Activated naive CD8-positive, alpha-beta T cell treated with anti-CD3 and anti-CD28 coated beads, Interleukin-2, amount 10 ng/mL, durations not matched to agents 7 days and 5 days (primary cell): ENCODE results near the gene NHEJ1. TPM values are rescaled to one million over a fixed set of nuclear protein-coding genes. Genes with fewer than 3 reads are reported as not detected.
A peak's percentile ranks its signal among the peaks of the same experiment; 100 is the strongest.

Source experiments
- ATAC-seq: fragments of 150-1000 bp; cut with Tn5 transposase; one replicate; pipeline ENCODE4 v1.10.0; 2021; ENCODE audit warnings: low read depth, moderate library complexity
- POLR2A ChIA-PET: fragments of 350-600 bp; sonication (Branson Sonifier 250); formaldehyde crosslinking; loops from one replicate; lab custom pipeline; 2021; ENCODE audit warnings: antibody characterized with exemption; lab: Charles Lee
- DNase-seq: peaks from one replicate; pipeline ENCODE4 v3.0.0; 2021
- H3K27ac Mint-ChIP-seq: one replicate; pipeline ENCODE4 v1.8.0; 2022; ENCODE audit warnings: mild to moderate bottlenecking, mixed read lengths
- H3K27me3 Mint-ChIP-seq: one replicate; pipeline ENCODE4 v1.8.0; 2022; ENCODE audit warnings: mild to moderate bottlenecking, moderate library complexity, mixed read lengths
- H3K36me3 Mint-ChIP-seq: one replicate; pipeline ENCODE4 v1.8.0; 2021; ENCODE audit warnings: mild to moderate bottlenecking, mixed read lengths
- H3K4me1 Mint-ChIP-seq: one replicate; pipeline ENCODE4 v1.8.0; 2021; ENCODE audit warnings: mixed read lengths
- H3K4me3 Mint-ChIP-seq: one replicate; pipeline ENCODE4 v1.8.0; 2022; ENCODE audit warnings: mild to moderate bottlenecking, moderate library complexity, mixed read lengths
- H3K9me3 Mint-ChIP-seq: one replicate; pipeline ENCODE4 v1.8.0; 2021; ENCODE audit warnings: mixed read lengths
- total RNA-seq, 2 experiments: library from RNA; stranded (reverse); gene quantifications; one replicate each; pipeline ENCODE4 v1.2.3, GENCODE V29; 2021

NHEJ1 gene
- total RNA-seq, 2 experiments from 2014 or later: 16.7 to 17.1 TPM

DNA sequence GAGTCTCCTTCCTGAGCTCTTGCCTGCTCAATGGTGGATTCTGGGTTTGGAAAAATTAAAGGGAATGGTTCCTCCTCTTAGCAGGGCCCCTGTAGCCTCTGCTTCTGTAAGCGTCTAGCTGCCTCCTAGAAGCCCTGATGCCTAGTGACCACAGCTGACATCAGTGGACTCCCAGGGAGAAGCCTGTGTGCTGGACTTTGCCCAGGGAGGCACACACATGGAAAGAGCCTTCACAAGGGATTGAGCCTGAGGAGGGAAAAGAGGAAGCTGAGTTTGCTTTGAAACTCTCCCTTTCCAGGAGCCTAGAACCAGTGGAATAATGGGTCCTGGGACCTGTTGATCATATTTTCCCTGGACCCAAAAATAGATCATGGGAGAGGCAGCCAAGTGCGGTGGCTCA lies 117.9 kb downstream of the NHEJ1 start:
- ATAC-seq (no peak), DNase-seq (no peak)
- H3K4me1 Mint-ChIP-seq: peaks cover 4% of the 10 kb centered on the region
- no peaks in the 10 kb centered on the region for H3K36me3 Mint-ChIP-seq
- POLR2A ChIA-PET: no interaction called here
- no peak overlapping the region for H3K27ac Mint-ChIP-seq
- H3K9me3 Mint-ChIP-seq: no peaks in the 10 kb centered on the region
- no peak overlapping the region for H3K4me3 Mint-ChIP-seq
- H3K27me3 Mint-ChIP-seq: peaks cover 41% of the 10 kb centered on the region

DNA sequence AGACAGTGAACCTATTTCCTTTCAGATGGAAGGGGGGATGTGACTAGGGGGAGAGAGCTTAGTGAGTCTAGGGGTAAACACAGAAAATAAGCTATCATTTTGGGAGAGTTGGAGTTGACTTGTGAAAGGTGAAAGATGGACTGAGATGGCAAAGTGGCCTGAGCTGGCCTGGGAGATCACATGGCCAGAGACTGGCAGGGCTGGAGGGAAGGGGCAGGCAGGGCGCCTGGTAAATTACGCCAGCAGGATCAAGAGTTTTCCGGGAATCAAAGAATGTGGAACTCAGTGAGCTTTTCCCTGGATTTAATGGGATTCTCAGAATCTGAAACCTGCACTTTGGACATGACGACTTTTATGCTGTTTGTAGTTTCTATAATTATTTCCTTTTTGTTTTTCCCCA lies 118.5 kb downstream of the NHEJ1 start:
- peaks cover 4% of the 10 kb centered on the region for H3K4me1 Mint-ChIP-seq
- H3K36me3 Mint-ChIP-seq: no peaks in the 10 kb centered on the region
- no peak overlapping the region for H3K27ac Mint-ChIP-seq
- peaks cover 39% of the 10 kb centered on the region for H3K27me3 Mint-ChIP-seq
- no peak for DNase-seq
- H3K4me3 Mint-ChIP-seq: no peak overlapping the region
- POLR2A ChIA-PET: no interaction called here
- no peaks in the 10 kb centered on the region for H3K9me3 Mint-ChIP-seq
- ATAC-seq: no peak

DNA sequence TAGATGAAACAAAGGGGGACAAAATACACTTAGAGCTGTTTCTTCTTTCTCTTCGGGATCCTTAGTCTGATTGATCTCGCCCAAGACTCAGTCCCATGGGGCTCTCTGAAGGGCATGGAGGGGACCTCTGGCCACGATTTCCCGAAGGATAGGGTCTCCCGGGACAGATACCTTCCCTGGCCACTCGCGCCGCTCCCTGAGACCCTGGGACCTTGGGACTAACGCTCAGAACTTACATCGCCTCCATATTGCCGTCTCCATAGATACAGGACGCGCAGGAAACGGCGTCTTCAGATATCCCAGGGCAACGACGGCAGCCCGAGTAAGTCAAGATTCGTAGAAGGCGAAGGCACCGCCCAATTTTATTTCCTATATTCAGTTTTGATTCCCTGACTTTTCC lies 119.4 kb downstream of the NHEJ1 start, which contains the start of gene CFAP65:
TSS of gene CFAP65 (minus strand) at position 265 of the 400 bp plus-strand sequence. CDS start 2,468 bp downstream, outside the sequence.
- Mint-ChIP-seq H3K36me3 (no peaks in the 10 kb centered on the region), H3K4me3 (peak within 1 kb of the TSS; percentile 1), H3K9me3 (no peaks in the 10 kb centered on the region), H3K4me1 (peaks cover 4% of the 10 kb centered on the region), H3K27me3 (peaks cover 35% of the 10 kb centered on the region), H3K27ac (no peak within 1 kb of the TSS)
- ATAC-seq (no peak), DNase-seq (no peak)
- POLR2A ChIA-PET: no interaction called here

DNA sequence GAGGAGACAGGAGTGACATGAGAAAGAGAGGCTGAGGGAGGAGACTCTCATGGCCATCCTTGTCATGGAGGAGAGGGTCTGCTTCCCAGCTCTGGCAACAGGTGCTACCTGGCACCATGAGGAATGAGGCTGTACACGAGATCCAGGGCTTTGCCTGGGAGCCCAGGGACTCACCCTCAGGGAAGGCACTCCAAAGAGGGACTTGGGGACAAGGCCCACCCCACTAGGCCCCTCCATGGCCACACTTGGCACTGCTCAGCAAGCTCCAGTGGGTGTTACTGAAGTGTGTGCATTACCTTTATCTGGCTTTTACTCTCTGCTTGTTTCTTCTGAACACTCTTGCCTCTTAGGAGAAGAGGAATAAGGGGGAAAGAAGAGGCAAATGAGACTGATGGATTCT lies 122.0 kb downstream of the NHEJ1 start:
- no peak for DNase-seq
- POLR2A ChIA-PET: no interaction called here
- H3K27ac Mint-ChIP-seq: no peak overlapping the region
- H3K9me3 Mint-ChIP-seq: no peaks in the 10 kb centered on the region
- peaks cover 4% of the 10 kb centered on the region for H3K4me1 Mint-ChIP-seq
- peaks cover 49% of the 10 kb centered on the region for H3K27me3 Mint-ChIP-seq
- no peak for ATAC-seq
- H3K36me3 Mint-ChIP-seq: no peaks in the 10 kb centered on the region
- no peak overlapping the region for H3K4me3 Mint-ChIP-seq

DNA sequence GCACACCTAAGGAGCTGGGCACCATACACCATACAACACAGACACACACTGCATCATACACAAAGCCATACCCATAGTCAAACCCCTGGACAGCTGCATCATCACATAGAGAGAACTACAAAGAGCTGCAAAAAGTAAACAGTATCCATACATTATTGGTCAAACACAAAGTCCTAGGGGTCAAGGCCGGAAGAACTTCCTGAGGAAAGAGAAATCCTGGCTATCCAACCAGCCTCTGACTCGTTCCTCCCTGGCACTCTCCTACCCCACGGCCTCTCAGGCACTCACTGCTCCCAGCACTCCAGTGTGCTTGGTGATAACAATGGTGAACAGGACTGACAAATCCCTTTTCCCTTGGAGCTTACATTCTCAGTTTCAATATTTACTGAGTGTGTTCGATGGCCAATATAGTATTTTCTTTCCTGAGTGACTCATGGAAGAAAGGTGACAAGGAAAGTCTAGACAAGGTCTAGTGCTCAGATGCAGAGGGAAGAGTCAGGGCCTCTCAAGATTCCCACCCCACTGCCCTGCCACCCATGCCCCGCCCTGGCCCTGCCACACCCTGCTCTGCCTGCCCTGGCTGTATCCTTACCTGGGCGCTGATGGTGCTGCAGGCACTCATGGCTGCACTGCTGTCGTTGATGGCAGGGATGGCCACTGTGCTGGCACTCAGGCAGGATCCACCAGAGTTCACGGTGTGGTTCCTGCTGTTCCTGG lies 122.7 kb downstream of the NHEJ1 start:
- no peak for ATAC-seq
- H3K4me3 Mint-ChIP-seq: no peak overlapping the region
- no peaks in the 10 kb centered on the region for H3K9me3 Mint-ChIP-seq
- peaks cover 4% of the 10 kb centered on the region for H3K4me1 Mint-ChIP-seq
- peaks cover 49% of the 10 kb centered on the region for H3K27me3 Mint-ChIP-seq
- no peaks in the 10 kb centered on the region for H3K36me3 Mint-ChIP-seq
- POLR2A ChIA-PET: no interaction called here
- no peak for DNase-seq
- no peak overlapping the region for H3K27ac Mint-ChIP-seq

DNA sequence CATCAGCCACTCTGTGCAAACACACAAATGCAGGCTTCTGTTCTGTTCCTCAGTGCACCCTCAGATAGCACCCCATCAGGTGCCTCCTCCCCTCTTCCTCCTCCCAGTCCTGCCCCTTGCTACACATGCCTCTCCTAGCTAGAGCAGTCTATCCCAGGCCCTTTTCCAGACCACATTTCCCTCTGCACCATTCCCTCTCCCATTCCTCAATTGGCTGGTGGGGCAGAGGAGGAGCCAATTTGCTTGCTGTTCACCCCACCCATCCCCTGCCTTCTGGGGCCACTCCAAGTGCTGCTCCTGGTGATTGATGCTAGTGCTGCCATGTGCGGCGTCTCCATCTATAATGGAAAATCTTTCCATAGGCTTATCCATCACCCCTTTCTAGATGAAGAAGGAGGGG lies 124.7 kb downstream of the NHEJ1 start:
- Mint-ChIP-seq H3K9me3 (no peaks in the 10 kb centered on the region), H3K27ac (no peak overlapping the region), H3K27me3 (peaks cover 33% of the 10 kb centered on the region), H3K36me3 (no peaks in the 10 kb centered on the region), H3K4me3 (no peak overlapping the region), H3K4me1 (no peaks in the 10 kb centered on the region)
- no peak for ATAC-seq
- no peak for DNase-seq
- POLR2A ChIA-PET: no interaction called here

DNA sequence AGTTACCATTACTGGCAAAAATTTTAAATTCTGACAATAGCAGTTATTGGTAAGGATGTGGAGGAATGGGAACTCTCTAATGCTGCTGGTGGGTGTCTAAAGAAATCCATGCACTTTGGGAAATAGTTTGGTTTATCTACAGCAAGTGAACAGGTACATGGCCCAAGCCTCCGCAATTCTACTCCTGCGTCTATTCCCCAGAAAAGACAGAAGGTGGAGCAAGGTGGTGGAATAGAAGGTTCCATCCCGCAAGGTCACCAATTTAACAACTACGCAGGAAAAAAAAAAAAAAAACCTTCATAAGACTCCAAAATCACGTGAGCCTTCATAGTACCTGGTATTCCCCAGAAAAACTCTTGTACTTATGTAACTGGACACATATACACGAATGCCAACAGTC lies 125.8 kb downstream of the NHEJ1 start:
- Mint-ChIP-seq H3K27me3 (peaks cover 28% of the 10 kb centered on the region), H3K4me1 (no peaks in the 10 kb centered on the region), H3K9me3 (no peaks in the 10 kb centered on the region), H3K4me3 (no peak overlapping the region), H3K36me3 (no peaks in the 10 kb centered on the region), H3K27ac (no peak overlapping the region)
- DNase-seq (no peak), ATAC-seq (no peak)
- POLR2A ChIA-PET: no interaction called here

DNA sequence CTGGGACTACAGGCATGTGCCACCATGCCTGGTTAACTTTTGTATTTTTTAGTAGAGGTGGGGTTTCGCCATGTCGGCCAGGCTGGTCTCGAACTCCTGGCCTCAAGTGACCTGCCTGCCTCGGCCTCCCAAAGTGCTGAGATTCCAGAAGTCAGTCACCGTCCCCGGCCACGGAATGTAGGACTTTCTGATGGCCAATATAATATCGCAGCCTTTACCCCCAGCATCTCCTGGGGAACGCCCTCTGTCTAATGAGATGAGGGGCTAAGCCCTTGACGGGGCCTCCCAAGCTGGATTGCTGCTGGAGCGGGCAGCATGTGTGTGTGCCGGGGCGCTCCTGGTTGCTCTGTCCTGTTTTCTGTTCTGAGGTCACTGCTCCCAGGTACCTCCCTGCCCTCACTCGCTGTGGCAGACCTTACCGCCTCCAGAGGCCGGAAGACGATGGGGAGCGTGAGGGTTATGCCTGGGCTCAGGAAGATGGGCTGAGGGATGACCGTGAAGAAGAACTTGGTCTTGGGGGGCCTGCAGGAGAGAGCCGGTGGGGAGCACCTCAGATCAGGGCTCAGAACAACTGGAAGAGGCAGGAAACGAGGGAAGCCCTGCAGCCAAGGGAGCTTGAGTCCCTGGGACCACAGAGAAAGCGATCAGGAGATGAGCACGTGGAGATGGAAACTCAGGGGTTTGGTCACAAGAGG lies 128.4 kb downstream of the NHEJ1 start:
- Mint-ChIP-seq H3K4me1 (no peaks in the 10 kb centered on the region), H3K36me3 (no peaks in the 10 kb centered on the region), H3K9me3 (no peaks in the 10 kb centered on the region), H3K27ac (no peak overlapping the region), H3K4me3 (no peak overlapping the region), H3K27me3 (peaks cover 26% of the 10 kb centered on the region)
- DNase-seq (no peak), ATAC-seq (no peak)
- POLR2A ChIA-PET: no interaction called here

DNA sequence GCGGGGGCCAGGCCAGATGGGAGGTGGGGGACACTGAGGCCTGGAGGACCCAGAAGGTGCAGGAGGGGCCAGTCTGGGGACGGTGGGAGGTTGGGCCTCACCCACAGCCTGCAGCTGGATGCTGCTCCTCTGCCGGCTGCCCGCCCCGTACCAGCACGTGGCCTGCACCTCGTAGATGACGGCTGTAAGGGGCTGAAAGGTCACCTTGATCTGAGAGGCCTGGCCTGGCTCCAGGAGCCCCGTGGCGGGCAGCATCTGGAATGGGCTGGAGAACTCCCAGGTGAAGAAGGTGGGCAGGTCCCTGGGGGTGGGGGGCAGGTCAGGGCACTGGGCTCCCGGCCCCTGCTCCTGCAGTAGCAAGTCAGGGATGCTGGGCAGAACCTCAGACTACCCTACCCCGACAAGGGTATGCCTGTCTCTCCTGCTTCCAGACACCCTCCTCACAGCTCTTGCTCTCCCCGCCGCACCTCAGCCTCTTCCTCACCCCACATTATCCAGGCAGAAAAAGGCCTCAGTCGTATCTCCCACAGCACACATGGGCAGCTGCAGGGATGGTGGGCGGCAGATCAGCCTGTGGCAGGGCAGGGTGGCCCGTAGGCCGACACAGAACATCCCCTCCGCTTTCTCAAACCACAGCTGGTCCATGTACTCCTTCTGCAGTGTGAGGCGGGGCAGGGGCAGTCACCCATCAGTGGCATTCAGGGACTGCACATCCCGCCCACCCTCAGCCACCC lies 129.4 kb downstream of the NHEJ1 start:
- H3K4me3 Mint-ChIP-seq: no peak overlapping the region
- DNase-seq (no peak), ATAC-seq (no peak)
- POLR2A ChIA-PET: no interaction called here
- H3K4me1 Mint-ChIP-seq: no peaks in the 10 kb centered on the region
- H3K27ac Mint-ChIP-seq: no peak overlapping the region
- H3K9me3 Mint-ChIP-seq: no peaks in the 10 kb centered on the region
- no peaks in the 10 kb centered on the region for H3K36me3 Mint-ChIP-seq
- H3K27me3 Mint-ChIP-seq: peaks cover 26% of the 10 kb centered on the region

DNA sequence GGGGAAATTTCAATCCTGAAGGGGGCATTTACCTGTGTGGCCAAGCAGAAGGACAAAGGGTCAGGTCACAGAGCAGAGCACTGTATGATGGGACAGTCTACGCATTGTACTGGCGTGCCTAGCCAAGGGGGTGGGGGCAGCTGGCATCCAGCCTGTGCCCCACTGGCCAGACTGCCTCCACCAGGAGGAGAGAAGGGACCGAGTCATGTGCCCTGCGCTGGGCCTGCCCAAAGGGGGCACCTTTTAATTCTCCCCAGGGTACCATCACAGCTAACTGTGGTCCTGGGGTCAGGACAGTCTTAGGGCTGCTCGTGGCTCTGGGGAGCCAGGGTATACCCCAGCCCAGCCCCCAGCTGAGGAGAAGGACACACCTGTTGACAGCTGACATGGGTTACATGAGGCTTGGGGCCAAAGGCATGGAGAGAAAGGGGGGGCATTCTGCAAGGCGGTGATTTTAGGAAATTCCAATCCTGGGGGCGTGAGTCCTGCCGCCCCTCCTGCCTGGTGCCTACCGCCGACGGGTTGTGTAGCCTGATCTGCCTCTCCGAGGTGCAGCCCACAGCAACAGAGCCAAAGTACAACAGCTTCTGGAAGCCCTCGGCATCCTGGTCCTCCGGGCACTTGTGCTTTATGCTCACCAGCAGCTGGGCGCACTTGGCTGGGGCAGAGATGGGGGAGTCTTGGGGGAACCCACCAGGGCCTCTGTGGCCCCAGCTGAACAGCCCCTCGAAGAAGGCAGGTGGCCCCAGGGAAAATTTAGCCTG lies 130.3 kb downstream of the NHEJ1 start:
- Mint-ChIP-seq H3K27ac (no peak overlapping the region), H3K4me3 (no peak overlapping the region), H3K36me3 (no peaks in the 10 kb centered on the region), H3K27me3 (peaks cover 24% of the 10 kb centered on the region), H3K9me3 (no peaks in the 10 kb centered on the region), H3K4me1 (no peaks in the 10 kb centered on the region)
- DNase-seq (no peak), ATAC-seq (no peak)
- POLR2A ChIA-PET: no interaction called here

DNA sequence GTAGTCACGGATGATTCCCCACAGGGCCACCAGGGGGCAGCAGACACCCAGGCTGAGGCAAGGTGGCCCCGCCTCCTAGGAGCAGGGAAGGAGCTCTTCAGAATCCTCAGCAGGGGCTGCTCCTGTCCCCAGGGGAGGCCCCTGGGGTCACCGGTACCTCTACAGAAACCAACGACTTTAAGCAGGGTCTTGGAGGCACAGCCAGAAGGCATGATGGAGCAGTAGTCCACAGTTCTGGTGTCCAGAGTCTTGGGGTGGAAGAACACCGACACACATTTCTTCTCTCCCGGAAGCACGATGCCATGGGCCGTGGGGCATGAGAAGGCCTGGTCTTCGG lies 130.8 kb downstream of the NHEJ1 start:
- POLR2A ChIA-PET: no interaction called here
- Mint-ChIP-seq H3K4me3 (no peak overlapping the region), H3K27ac (no peak overlapping the region)

DNA sequence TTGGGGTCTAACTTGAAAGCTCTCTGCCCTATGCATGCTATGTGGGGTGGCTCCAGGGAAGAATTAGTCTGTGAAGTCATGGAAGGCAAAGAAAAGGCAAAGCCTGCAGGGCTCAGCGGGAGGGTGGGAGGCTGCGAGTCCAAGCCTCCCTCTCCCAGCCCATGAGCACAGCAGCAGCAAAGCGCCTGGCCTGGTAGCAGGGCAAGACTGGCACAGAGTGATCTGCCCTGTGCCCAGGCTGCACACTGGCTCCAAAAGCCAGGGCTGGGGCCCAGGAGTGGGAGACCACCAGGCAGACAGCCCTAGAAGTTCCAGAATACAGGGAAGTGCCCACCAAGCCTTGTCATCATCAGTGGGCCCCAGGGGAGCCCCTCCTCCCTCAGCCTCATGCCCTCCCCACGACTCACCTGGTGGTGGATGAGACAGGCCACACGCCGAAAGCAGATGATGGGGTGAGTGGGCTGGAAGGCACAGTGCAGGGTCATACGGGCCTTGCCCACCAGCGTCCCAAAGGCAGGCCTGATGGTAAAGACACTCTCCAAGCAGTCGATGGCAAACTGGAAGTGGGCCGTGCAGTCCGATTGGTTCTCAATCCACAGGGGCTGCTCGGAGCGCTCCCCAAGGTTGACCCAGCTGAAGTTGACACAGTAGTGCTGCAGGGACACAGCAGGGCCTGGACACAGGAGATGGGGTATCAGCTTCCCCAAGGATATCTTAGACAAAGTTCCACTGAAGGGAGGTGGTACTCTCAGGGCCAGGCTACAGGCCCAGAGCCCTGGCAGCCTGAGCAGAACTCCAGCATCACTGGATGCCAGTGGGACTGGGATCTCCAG lies 131.4 kb downstream of the NHEJ1 start:
- POLR2A ChIA-PET: no interaction called here
- Mint-ChIP-seq H3K36me3 (no peaks in the 10 kb centered on the region), H3K4me1 (no peaks in the 10 kb centered on the region), H3K27ac (no peak overlapping the region), H3K4me3 (no peak overlapping the region), H3K9me3 (no peaks in the 10 kb centered on the region), H3K27me3 (peaks cover 16% of the 10 kb centered on the region)
- no peak for DNase-seq
- no peak for ATAC-seq

More for the DNA sequence above, 130.8 kb downstream of the NHEJ1 start:
- Mint-ChIP-seq H3K9me3 (no peaks in the 10 kb centered on the region), H3K27me3 (peaks cover 21% of the 10 kb centered on the region), H3K4me1 (no peaks in the 10 kb centered on the region), H3K36me3 (no peaks in the 10 kb centered on the region)
- DNase-seq (peak; percentile 83), ATAC-seq (peak; percentile 73)
